Embryonic facial prominence (tissue), 1 donor: ENCODE results near the gene SLC35E4.

Experiments
- DNase-seq: peaks from one replicate; pipeline ENCODE4 v3.0.0-alpha.2; 2016; ENCODE audit errors: extremely low spot score

Gene SLC35E4

DNA sequence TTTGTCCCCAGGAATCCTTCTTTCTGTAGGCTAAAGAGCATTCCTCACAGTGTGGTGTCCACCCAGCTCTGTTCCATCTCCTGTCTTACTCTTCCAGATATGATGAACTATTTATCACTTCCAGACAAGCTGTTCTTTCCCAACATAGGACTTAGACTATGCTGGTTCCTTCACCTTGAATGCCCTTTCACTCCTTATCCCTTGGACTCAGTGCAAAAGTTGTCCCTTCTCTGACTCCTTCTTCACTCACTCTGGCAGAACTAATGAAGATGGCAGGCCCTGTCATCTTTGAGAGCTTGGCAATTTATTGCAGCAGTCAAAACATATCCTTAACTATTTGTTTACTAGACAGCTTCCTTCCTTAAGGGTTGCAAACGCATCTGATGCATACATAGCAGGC is 55.6 kb downstream of the SLC35E4 start:
- no peak for DNase-seq

GRCh38 chr22:30694171-30694639 is 58.6 kb downstream of the SLC35E4 start:
- DNase-seq: no peak

DNA sequence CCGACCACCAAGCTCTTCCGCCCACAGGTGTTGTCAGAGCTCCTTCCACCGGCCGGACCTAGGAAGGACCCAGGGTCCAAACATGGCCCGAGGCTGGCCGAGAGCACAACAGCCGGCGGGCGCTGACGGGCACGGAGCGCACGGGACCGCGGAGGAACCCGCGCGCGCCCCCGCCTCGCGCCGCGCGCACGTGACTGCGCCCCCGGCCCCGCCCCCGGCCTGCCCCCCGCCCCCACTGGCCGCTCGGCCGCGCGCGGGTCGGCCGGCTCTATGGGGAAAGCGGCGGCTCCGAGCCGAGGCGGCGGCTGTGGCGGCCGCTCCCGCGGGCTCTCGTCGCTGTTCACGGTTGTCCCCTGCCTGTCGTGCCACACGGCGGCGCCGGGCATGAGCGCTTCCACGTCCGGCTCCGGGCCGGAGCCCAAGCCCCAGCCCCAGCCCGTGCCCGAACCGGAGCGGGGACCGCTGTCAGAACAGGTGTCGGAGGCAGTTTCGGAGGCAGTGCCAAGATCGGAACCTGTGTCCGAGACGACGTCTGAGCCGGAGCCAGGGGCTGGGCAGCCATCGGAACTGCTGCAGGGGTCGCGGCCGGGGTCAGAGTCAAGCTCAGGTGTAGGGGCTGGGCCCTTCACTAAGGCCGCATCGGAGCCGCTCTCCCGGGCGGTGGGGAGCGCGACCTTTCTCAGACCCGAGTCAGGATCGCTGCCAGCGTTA is 59.2 kb downstream of the SLC35E4 start, which contains the start of gene OSBP2:
OSBP2 (plus strand) TSS at position 235 of the 711 bp plus-strand sequence; CDS start at position 271, 36 bp downstream.
- DNase-seq: no peak

DNA sequence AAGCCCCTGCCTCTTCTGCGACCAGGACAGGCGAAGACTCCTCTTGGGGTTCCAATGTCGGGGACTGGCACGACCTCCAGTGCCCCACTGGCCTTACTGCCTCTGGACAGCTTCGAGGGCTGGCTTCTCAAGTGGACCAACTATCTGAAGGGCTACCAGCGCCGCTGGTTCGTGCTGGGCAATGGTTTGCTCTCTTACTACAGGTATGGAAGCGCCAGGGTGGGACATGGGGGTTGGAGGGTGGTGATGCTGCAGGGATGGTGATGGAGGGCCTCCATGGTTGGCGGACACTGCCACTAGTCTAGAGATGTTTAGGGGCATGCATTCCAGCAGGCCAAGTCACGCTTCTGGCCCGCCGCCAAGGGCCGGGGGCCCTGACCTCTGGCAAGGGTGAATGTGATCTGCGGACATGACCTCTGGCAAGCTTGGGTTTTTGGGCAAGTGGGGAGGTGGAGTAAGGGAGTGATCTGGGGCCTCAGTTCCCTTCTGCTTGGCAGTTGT is 59.8 kb downstream of the SLC35E4 start:
- no peak for DNase-seq

- no peak for DNase-seq
These were observed 60.5 kb downstream of the SLC35E4 start for GRCh38 chr22:30695871-30696655.
